Spleen (tissue), 7 donors: ENCODE results near the gene AGAP2.
A peak's percentile ranks its signal among the peaks of the same experiment; 100 is the strongest.

ENCODE experiments used
- POLR2AphosphoS5 ChIP-seq, 3 donors: sonication (generic); formaldehyde crosslinking; IDR thresholded peaks; one replicate each; pipeline ENCODE4 v1.5.1; 2017; ENCODE audit warnings: antibody characterized with exemption in 3 of 3
- TF ChIP-seq, protein P1 (sequence below), 11 experiments: fragments of 200-600 bp in 7 of 11; fragments of 450-650 bp in 4 of 11; sonication (generic) in 4 of 11; IDR thresholded peaks in 8 of 11; conservative IDR thresholded peaks in 3 of 11; 1 replicate in 7 of 11; 2 replicates in 4 of 11; pipeline versions ENCODE4 v1.4.0 to v1.8.0; 2016 to 2021; ENCODE audit warnings: antibody characterized with exemption in 11 of 11, inconsistent platforms in 4 of 11, mild to moderate bottlenecking in 1 of 11
- donor health status: DM: no; HTN: no; CAD: no; lungs with moderate emphysema.
- donor health status: DM: no; HTN: no; CAD: no.
- donor health status: DM: no; HTN: no; CAD: no.

DNA sequence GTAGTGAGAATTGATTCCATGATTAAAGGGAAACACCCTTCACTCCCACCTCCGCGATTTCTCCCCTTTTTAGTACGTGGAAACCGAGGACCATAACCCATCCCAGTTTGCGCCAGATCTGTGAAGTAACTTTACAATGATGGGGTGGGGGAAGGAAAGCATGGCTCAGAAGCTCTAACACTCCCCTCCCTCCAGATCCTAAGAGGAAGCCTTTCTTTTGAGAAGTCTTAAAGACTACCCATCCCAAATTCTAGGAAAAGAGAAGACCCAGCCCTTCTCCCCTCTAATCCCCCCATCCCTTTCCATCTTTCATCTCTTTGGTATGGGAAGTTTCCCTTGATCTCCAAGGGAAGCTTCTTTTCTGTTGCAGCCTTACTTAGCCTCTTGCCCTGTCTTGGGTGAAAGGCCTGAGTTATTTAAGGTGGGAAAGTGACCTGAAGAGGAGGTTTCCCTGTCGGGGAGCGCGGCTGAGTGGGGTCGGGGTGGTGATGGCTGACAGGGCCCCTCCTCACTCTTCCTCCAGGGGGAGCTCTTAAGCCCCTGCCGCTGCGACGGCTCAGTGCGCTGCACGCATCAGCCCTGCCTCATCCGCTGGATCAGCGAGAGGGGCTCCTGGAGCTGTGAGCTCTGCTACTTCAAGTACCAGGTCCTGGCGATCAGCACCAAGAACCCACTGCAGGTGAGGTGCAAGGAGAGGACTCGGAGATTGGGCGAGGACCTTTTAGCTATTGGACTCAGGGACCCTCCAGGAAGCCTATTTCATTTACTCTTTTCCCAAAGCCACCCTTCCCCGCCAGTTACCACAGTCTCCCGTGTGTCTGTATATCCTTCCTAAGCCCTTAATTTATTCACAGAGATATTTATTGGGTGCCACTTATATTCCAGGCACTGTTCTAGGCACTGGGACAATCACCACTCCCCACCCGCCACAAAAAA, 18.1 kb upstream of the AGAP2 start:
- TF ChIP-seq, protein P1, sequence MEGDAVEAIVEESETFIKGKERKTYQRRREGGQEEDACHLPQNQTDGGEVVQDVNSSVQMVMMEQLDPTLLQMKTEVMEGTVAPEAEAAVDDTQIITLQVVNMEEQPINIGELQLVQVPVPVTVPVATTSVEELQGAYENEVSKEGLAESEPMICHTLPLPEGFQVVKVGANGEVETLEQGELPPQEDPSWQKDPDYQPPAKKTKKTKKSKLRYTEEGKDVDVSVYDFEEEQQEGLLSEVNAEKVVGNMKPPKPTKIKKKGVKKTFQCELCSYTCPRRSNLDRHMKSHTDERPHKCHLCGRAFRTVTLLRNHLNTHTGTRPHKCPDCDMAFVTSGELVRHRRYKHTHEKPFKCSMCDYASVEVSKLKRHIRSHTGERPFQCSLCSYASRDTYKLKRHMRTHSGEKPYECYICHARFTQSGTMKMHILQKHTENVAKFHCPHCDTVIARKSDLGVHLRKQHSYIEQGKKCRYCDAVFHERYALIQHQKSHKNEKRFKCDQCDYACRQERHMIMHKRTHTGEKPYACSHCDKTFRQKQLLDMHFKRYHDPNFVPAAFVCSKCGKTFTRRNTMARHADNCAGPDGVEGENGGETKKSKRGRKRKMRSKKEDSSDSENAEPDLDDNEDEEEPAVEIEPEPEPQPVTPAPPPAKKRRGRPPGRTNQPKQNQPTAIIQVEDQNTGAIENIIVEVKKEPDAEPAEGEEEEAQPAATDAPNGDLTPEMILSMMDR (IDR thresholded peaks at IDR 0.05 in 8 of 11, conservative IDR thresholded peaks at IDR 0.05 in 3 of 11) = peak in 10 of 11 experiments; percentile 51 to 86 (median 74)
- peak; percentile 44 to 60 (median 51) for TF ChIP-seq POLR2AphosphoS5 (IDR thresholded peaks at IDR 0.05)
